Endothelial cell of umbilical vein (primary cell): Measurements from ENCODE around the gene FRRS1. TPM values are rescaled to one million over a fixed set of nuclear protein-coding genes. Genes with fewer than 3 reads are reported as not detected.

Experiments
- BruUV-seq: library from RNA; stranded (reverse); fragments of 400-500 nt; replicated peaks from 2 replicates; lab custom pipeline; 2021; lab: Mats Ljungman, UMichigan
- CTCF ChIA-PET: fragments of 300-600, 350-600 bp; sonication (Branson Sonifier 250); formaldehyde crosslinking; loops from one replicate; lab custom pipeline; 2021; ENCODE audit warnings: antibody characterized with exemption, inconsistent platforms; lab: Charles Lee
- POLR2A ChIA-PET: fragments of 300-600, 350-600 bp; sonication (Branson Sonifier 250); formaldehyde crosslinking; loops from one replicate; lab custom pipeline; 2021; ENCODE audit warnings: antibody characterized with exemption, inconsistent platforms; lab: Charles Lee
- DNase-seq: peaks from one replicate; pipeline ENCODE4 v3.0.0-alpha.2; 2011; ENCODE audit warnings: low read depth, low spot score
- FAIRE-seq: peaks from 2 replicates; lab custom pipeline; 2011; peaks lifted over from hg19 to GRCh38; lab: Jason Lieb, UNC
- H2AFZ ChIP-seq: 2 replicates; pipeline ENCODE4 v1.6.0; 2012; ENCODE audit warnings: low read depth, low read length, control low read depth, inconsistent platforms
- H3K27ac ChIP-seq: 2 replicates; pipeline ENCODE4 v1.5.1; 2011; ENCODE audit warnings: low read depth, mild to moderate bottlenecking, control low read depth, low read length, moderate library complexity; ENCODE audit not compliant: insufficient read depth
- H3K27me3 ChIP-seq, 2 experiments: 2 replicates each; pipeline versions ENCODE4 v1.6.0 to v1.6.1; 2011; ENCODE audit warnings: low read length in 2 of 2, mixed read lengths in 1 of 2; ENCODE audit not compliant: control insufficient read depth in 2 of 2, insufficient read depth in 2 of 2
- H3K36me3 ChIP-seq, 2 experiments: 2 replicates in 1 of 2; 3 replicates in 1 of 2; pipeline ENCODE4 v1.5.1; 2011; ENCODE audit warnings: low read length in 2 of 2, mild to moderate bottlenecking in 1 of 2, moderate library complexity in 1 of 2; ENCODE audit not compliant: control insufficient read depth in 2 of 2, insufficient read depth in 2 of 2; ENCODE audit errors: extremely low read depth in 1 of 2
- H3K4me1 ChIP-seq: 3 replicates; pipeline ENCODE4 v1.5.1; 2011; ENCODE audit warnings: mild to moderate bottlenecking, low read length; ENCODE audit not compliant: control insufficient read depth, insufficient read depth; ENCODE audit errors: extremely low read depth
- H3K4me2 ChIP-seq: 2 replicates; pipeline ENCODE4 v1.6.1; 2011; ENCODE audit warnings: low read length, control low read depth, mixed read lengths; ENCODE audit not compliant: insufficient read depth
- H3K4me3 ChIP-seq, 3 experiments: fragments of 200-600 bp in 1 of 3; sonication (generic), shearing (Covaris generic) in 1 of 3; replicated peaks in 1 of 3; 2 replicates each; pipeline ENCODE4 v1.5.1; 2011 to 2016; ENCODE audit warnings: control low read depth in 3 of 3, low read length in 3 of 3, mild to moderate bottlenecking in 2 of 3, inconsistent platforms in 1 of 3, low read depth in 1 of 3, moderate library complexity in 1 of 3; ENCODE audit not compliant: insufficient read depth in 1 of 3
- H3K79me2 ChIP-seq: 2 replicates; pipeline ENCODE4 v1.6.0; 2012; ENCODE audit warnings: low read length, inconsistent platforms; ENCODE audit not compliant: control insufficient read depth, insufficient read depth
- H3K9ac ChIP-seq: replicated peaks from 2 replicates; pipeline ENCODE3; 2011; ENCODE audit warnings: low read length, control low read depth; ENCODE audit not compliant: insufficient read depth; ENCODE audit errors: extremely low read depth
- H3K9me1 ChIP-seq: replicated peaks from 3 replicates; pipeline ENCODE4 v1.6.0; 2011; ENCODE audit warnings: mild to moderate bottlenecking, low read length; ENCODE audit not compliant: control insufficient read depth, insufficient read depth; ENCODE audit errors: extremely low read depth
- H3K9me3 ChIP-seq: replicated peaks from 2 replicates; pipeline ENCODE4 v1.5.1; 2012; ENCODE audit warnings: low read length, inconsistent platforms; ENCODE audit not compliant: control insufficient read depth, insufficient read depth
- H4K20me1 ChIP-seq: replicated peaks from 2 replicates; pipeline ENCODE3; 2011; ENCODE audit warnings: mild to moderate bottlenecking, low read length; ENCODE audit not compliant: control insufficient read depth, insufficient read depth; ENCODE audit errors: extremely low read depth
- CTCF ChIP-seq, 2 donors: IDR thresholded peaks; 1 replicate in 1 of 2; 2 replicates in 1 of 2; pipeline ENCODE4 v1.5.1; 2011; ENCODE audit warnings: low read length in 2 of 2, mild to moderate bottlenecking in 2 of 2, moderate library complexity in 2 of 2, control low read depth in 1 of 2, inconsistent platforms in 1 of 2, low read depth in 1 of 2; ENCODE audit not compliant: insufficient read depth in 1 of 2; ENCODE audit errors: extremely low read depth in 1 of 2
- EZH2 ChIP-seq: IDR thresholded peaks from 2 replicates; pipeline ENCODE4 v1.6.1; 2012; ENCODE audit warnings: borderline replicate concordance, low read depth, mild to moderate bottlenecking, moderate library complexity, low read length, inconsistent platforms; ENCODE audit not compliant: severe bottlenecking
- FOS ChIP-seq: IDR thresholded peaks from 2 replicates; pipeline ENCODE4 v1.6.1; 2011; ENCODE audit warnings: mild to moderate bottlenecking, low read length, moderate library complexity, borderline replicate concordance; ENCODE audit not compliant: insufficient read depth
- GATA2 ChIP-seq: IDR thresholded peaks from 2 replicates; pipeline ENCODE4 v1.7.0; 2011; ENCODE audit warnings: low read depth, mild to moderate bottlenecking, moderate library complexity, mixed read lengths, low read length; ENCODE audit not compliant: insufficient read length, insufficient read depth
- JUN ChIP-seq: IDR thresholded peaks from 2 replicates; pipeline ENCODE4 v1.6.1; 2011; ENCODE audit warnings: borderline replicate concordance, low read depth; ENCODE audit not compliant: insufficient read length, insufficient read depth
- MAX ChIP-seq: IDR thresholded peaks from 2 replicates; pipeline ENCODE4 v1.6.1; 2011; ENCODE audit not compliant: insufficient read depth, insufficient read length
- MYC ChIP-seq: IDR thresholded peaks from one replicate; pipeline ENCODE4 v1.6.1; 2011; ENCODE audit warnings: mild to moderate bottlenecking, low read depth, low read length
- POLR2A ChIP-seq: IDR thresholded peaks from 2 replicates; pipeline ENCODE4 v1.6.1; 2012; ENCODE audit warnings: low read depth, mild to moderate bottlenecking, control low read depth, low read length
- POLR2AphosphoS5 ChIP-seq: IDR thresholded peaks from 2 replicates; pipeline ENCODE4 v1.6.1; 2012; ENCODE audit warnings: low read depth, mild to moderate bottlenecking, control low read depth, low read length, moderate library complexity; ENCODE audit not compliant: insufficient read depth
- dilution Hi-C: fragments of 300-500 bp; cut with MboI; formaldehyde crosslinking; loops from one replicate; pipeline ENCODE4 v1.15.0; 2019; ENCODE audit warnings: low sequenced_read_pairs; ENCODE audit not compliant: extremely low pct_ligation_motif_present
- intact Hi-C: fragments of 100-400 bp; cut with micrococcal nuclease; formaldehyde crosslinking; loops from one replicate; pipeline ENCODE4 v1.10.0; 2022
- polyA plus RNA-seq, 4 experiments: library from polyadenylated mRNA; depleted of rRNA in 3 of 4; stranded (reverse) in 3 of 4; unstranded in 1 of 4; fragments of >200 nt; gene quantifications; 2 replicates each; pipeline versions ENCODE4 v1.2.1 to v1.2.3, GENCODE V29; 2011 to 2012; ENCODE audit warnings: missing spikeins in 1 of 4
- total RNA-seq: library from RNA; stranded (reverse); gene quantifications from 2 replicates; pipeline ENCODE4 v1.2.3, GENCODE V29; 2021

FRRS1 gene
- total and polyA plus RNA-seq, 2 donors (not counting 3 experiments of a cell fraction or from before 2014, with no cell fraction given): 1.1 to 3.1 TPM

DNA sequence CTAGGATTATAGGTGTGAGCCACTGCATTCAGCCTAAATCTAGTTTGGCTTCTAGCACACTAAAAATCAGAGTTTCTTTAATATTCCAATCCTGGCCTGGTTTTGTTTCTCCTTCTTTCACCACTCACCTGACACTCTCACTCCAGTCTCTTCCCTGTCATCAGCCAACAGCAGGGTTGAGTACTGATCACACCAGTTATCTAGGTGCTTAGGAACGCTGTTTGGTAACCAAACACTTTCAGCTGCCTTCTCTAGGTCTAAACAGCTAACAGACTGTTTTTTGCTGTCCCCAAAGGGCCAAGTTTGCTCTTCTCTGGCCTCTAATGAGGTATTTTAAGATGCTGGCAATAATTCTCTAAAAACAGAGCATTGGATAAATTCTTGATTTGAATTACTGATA, 17.7 kb upstream of the FRRS1 start:
- TF ChIP-seq JUN (no peak), GATA2 (no peak), FOS (no peak), POLR2AphosphoS5 (no peak), MYC (no peak), CTCF (IDR thresholded peaks at IDR 0.05; ENCODE audit: extremely low read depth in 1 of 2, insufficient read depth in 1 of 2, low read depth in 1 of 2, low read length in 2 of 2) (no peak), POLR2A (no peak), MAX (no peak), EZH2 (no peak)
- ChIA-PET POLR2A (no interaction called here), CTCF (no interaction called here)
- Histone ChIP-seq H4K20me1 (no peaks in the 10 kb centered on the region), H2AFZ (no peak overlapping the region), H3K4me2 (no peak overlapping the region), H3K27me3 (peaks cover 10 to 17% of the 10 kb centered on the region in 2 experiments), H3K36me3 (no peaks in the 10 kb centered on the region), H3K9ac (no peak overlapping the region), H3K4me1 (no peaks in the 10 kb centered on the region), H3K4me3 (no peak overlapping the region), H3K9me3 (no peaks in the 10 kb centered on the region), H3K27ac (no peak overlapping the region), H3K79me2 (no peaks in the 10 kb centered on the region), H3K9me1 (no peaks in the 10 kb centered on the region)
- intact Hi-C loops (no loop called here), dilution Hi-C loops (no loop called here)
- DNase-seq (no peak), FAIRE-seq (no peak)
- BruUV-seq: no TSS peak
